OCI-LY7 (cell line): ENCODE data around the gene KCNG4. TPM values are rescaled to one million over a fixed set of nuclear protein-coding genes. Genes with fewer than 3 reads are reported as not detected.

ENCODE experiments used
- BruUV-seq: library from RNA; stranded (reverse); fragments of 400-500 nt; replicated peaks from 2 replicates; lab custom pipeline; 2021; lab: Mats Ljungman, UMichigan
- CTCF ChIA-PET: fragments of 300-600 bp; sonication (Branson Sonifier 250); formaldehyde crosslinking; loops from one replicate; lab custom pipeline; 2022; ENCODE audit warnings: antibody characterized with exemption; ENCODE audit not compliant: unreplicated experiment; lab: Charles Lee
- POLR2A ChIA-PET: fragments of 300-600 bp; sonication (Branson Sonifier 250); formaldehyde crosslinking; loops from one replicate; lab custom pipeline; 2022; ENCODE audit warnings: antibody characterized with exemption; lab: Charles Lee
- DNase-seq: peaks from one replicate; pipeline ENCODE4 v3.0.0-alpha.2; 2015; ENCODE audit warnings: low spot score
- H2AFZ ChIP-seq: fragments of 200-600 bp; sonication (generic), shearing (Covaris generic); 2 replicates; pipeline ENCODE4 v1.6.1; 2014; ENCODE audit warnings: mild to moderate bottlenecking, antibody characterized with exemption, low read length, moderate library complexity
- H3K27ac ChIP-seq: fragments of 200-600 bp; sonication (generic); 2 replicates; pipeline ENCODE4 v1.5.1; 2014; ENCODE audit warnings: mixed run types, low read depth, mild to moderate bottlenecking, moderate library complexity, low read length, inconsistent platforms; ENCODE audit not compliant: poor library complexity, severe bottlenecking
- H3K36me3 ChIP-seq: fragments of 200-600 bp; sonication (generic); 2 replicates; pipeline ENCODE4 v1.6.1; 2014; ENCODE audit warnings: mild to moderate bottlenecking, antibody characterized with exemption, low read length, moderate library complexity, mixed read lengths; ENCODE audit not compliant: insufficient read depth
- H3K4me1 ChIP-seq: fragments of 200-600 bp; sonication (generic); 2 replicates; pipeline ENCODE4 v1.5.1; 2014; ENCODE audit warnings: mild to moderate bottlenecking, low read length; ENCODE audit not compliant: insufficient read depth, poor library complexity, severe bottlenecking
- H3K4me2 ChIP-seq: fragments of 200-600 bp; sonication (generic); 2 replicates; pipeline ENCODE4 v1.6.1; 2014; ENCODE audit warnings: mild to moderate bottlenecking, low read length
- H3K4me3 ChIP-seq: fragments of 200-600 bp; sonication (generic); 2 replicates; pipeline ENCODE4 v1.5.1; 2014; ENCODE audit warnings: mild to moderate bottlenecking, low read depth, low read length; ENCODE audit not compliant: poor library complexity, severe bottlenecking
- H3K79me2 ChIP-seq: fragments of 200-600 bp; sonication (generic); 2 replicates; pipeline ENCODE4 v1.6.1; 2016; ENCODE audit warnings: low read depth, mild to moderate bottlenecking, low read length, moderate library complexity, mixed read lengths; ENCODE audit not compliant: insufficient read depth
- H3K9me2 ChIP-seq: fragments of 200-600 bp; sonication (generic); 2 replicates; pipeline ENCODE4 v1.6.1; 2016; ENCODE audit warnings: mild to moderate bottlenecking, low read length, mixed read lengths; ENCODE audit not compliant: insufficient read depth
- H3K9me3 ChIP-seq: fragments of 200-600 bp; sonication (generic); 2 replicates; pipeline ENCODE4 v1.6.1; 2014; ENCODE audit warnings: mild to moderate bottlenecking, mixed run types, low read length, mixed read lengths
- H4K20me1 ChIP-seq: fragments of 200-600 bp; sonication (generic); 2 replicates; pipeline ENCODE4 v1.6.1; 2014; ENCODE audit warnings: mild to moderate bottlenecking, antibody characterized with exemption, low read length, moderate library complexity, mixed read lengths; ENCODE audit not compliant: insufficient read depth
- EZH2phosphoT487 ChIP-seq: fragments of 200-600 bp; sonication (generic); IDR thresholded peaks from 2 replicates; pipeline ENCODE4 v1.6.1; 2018; ENCODE audit warnings: low read depth, borderline replicate concordance, mild to moderate bottlenecking, mixed run types, antibody characterized with exemption, low read length, moderate library complexity, mixed read lengths
- intact Hi-C: fragments of 100-400 bp; cut with micrococcal nuclease; formaldehyde crosslinking; loops from one replicate; pipeline ENCODE4 v1.10.0; 2022; ENCODE audit not compliant: unreplicated experiment
- total RNA-seq, 2 experiments: library from RNA; depleted of rRNA in 1 of 2; stranded (reverse); fragments of >200 nt in 1 of 2; shearing (Covaris generic) in 1 of 2; gene quantifications; 2 replicates each; pipeline ENCODE4 v1.2.3, GENCODE V29; 2014 to 2022
- TF ChIP-seq, protein P1 (sequence below): fragments of 200-600 bp; sonication (generic); conservative IDR thresholded peaks from 2 replicates; pipeline ENCODE4 v1.5.1; 2014; ENCODE audit warnings: mild to moderate bottlenecking, antibody characterized with exemption, low read length, moderate library complexity, mixed read lengths

Gene KCNG4
- total RNA-seq, 2 experiments from 2014 or later, result not detected

DNA sequence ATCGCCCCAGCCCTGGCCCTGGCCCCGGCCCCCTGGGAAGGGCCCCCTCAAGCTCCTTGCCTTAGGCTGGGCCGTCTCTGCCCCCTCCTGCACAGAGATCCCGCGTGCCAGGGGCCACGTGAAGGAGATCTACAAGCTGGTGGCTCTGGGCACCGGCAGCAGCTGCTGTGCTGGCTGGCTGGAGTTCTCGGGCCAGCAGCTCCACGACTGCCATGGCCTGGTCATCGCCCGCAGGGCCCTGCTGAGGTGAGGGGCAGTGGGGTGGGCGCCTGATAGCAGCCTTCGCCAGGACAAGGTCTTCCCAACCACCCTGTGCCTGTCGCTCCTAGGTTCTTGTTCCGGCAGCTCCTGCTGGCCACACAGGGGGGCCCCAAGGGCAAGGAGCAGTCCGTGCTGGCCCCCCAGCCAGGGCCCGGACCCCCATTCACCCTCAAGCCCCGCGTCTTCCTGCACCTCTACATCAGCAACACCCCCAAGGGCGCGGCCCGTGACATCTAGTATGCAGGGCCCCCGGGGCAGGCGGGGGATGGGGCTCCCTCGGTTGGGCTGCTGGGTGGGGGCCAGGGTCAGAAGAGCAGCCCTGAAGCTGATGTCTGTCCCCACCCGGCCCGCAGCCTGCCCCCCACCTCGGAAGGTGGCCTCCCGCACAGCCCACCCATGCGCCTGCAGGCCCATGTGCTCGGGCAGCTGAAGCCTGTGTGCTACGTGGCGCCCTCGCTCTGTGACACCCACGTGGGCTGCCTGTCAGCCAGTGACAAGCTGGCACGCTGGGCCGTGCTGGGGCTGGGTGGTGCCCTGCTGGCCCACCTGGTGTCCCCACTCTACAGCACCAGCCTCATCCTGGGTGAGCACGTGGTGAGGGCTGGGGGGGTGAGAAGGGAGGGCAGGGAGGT, 44.4 kb downstream of the KCNG4 start:
- no peak overlapping the region for H3K4me2 ChIP-seq
- no peaks in the 10 kb centered on the region for H3K4me1 ChIP-seq
- H4K20me1 ChIP-seq, result no peaks in the 10 kb centered on the region
- TF ChIP-seq, protein P1, sequence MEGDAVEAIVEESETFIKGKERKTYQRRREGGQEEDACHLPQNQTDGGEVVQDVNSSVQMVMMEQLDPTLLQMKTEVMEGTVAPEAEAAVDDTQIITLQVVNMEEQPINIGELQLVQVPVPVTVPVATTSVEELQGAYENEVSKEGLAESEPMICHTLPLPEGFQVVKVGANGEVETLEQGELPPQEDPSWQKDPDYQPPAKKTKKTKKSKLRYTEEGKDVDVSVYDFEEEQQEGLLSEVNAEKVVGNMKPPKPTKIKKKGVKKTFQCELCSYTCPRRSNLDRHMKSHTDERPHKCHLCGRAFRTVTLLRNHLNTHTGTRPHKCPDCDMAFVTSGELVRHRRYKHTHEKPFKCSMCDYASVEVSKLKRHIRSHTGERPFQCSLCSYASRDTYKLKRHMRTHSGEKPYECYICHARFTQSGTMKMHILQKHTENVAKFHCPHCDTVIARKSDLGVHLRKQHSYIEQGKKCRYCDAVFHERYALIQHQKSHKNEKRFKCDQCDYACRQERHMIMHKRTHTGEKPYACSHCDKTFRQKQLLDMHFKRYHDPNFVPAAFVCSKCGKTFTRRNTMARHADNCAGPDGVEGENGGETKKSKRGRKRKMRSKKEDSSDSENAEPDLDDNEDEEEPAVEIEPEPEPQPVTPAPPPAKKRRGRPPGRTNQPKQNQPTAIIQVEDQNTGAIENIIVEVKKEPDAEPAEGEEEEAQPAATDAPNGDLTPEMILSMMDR, result no peak
- no peak for TF ChIP-seq EZH2phosphoT487
- H3K9me2 ChIP-seq, result no peaks in the 10 kb centered on the region
- H3K9me3 ChIP-seq, result no peaks in the 10 kb centered on the region
- H3K27ac ChIP-seq, result no peak overlapping the region
- DNase-seq, result no peak
- ChIA-PET CTCF (no interaction called here), POLR2A (interaction anchor here (0.5 to 0.6 kb wide), 2 partner anchors 80 to 632 kb away, joined by 3 to 5 read pairs; no protein-coding TSS in a partner anchor)
- H2AFZ ChIP-seq, result no peak overlapping the region
- intact Hi-C loops, result no loop called here
- BruUV-seq, result no TSS peak
- no peak overlapping the region for H3K4me3 ChIP-seq
- no peaks in the 10 kb centered on the region for H3K36me3 ChIP-seq
- H3K79me2 ChIP-seq, result no peaks in the 10 kb centered on the region

DNA sequence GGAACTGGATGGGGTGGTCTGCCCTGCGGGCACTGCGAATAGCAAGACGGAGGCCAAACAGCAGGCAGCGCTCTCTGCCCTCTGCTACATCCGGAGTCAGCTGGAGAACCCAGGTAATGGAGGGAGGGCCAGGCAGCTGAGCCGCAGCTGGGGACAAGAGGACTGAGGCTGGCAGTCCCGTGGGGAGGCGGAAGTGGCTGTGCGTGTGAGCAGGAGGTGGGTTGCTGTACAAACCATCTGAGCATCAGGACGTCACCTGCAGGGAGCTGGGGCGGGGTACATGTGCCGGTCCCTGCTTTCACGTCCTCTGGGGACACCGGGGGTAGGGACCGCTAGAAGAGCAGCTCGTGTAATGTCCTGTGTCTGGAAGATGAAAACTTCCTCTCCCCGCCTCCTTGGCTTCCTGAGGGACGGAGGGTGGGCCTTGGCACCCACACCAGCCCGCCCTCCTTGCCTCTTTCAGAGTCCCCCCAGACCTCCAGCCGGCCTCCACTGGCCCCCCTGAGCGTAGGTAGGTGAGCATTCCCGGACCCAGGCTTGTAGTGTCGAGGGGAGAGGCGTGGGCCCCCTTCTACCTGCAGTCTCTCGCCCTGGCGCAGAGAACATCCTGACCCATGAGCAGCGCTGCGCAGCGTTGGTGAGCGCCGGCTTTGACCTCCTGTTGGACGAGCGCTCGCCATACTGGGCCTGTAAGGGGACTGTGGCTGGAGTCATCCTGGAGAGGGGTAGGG, 45.2 kb downstream of the KCNG4 start:
- no TSS peak for BruUV-seq
- CTCF ChIA-PET, result no interaction called here
- H3K27ac ChIP-seq, result no peak overlapping the region
- no peak for DNase-seq
- no peaks in the 10 kb centered on the region for H3K36me3 ChIP-seq
- no peaks in the 10 kb centered on the region for H3K4me1 ChIP-seq
- no peak overlapping the region for H2AFZ ChIP-seq
- no peaks in the 10 kb centered on the region for H4K20me1 ChIP-seq
- intact Hi-C loops, result no loop called here
- H3K9me3 ChIP-seq, result no peaks in the 10 kb centered on the region
- H3K9me2 ChIP-seq, result no peaks in the 10 kb centered on the region
- H3K4me3 ChIP-seq, result no peak overlapping the region
- TF ChIP-seq, protein P1, result no peak
- TF ChIP-seq EZH2phosphoT487, result no peak
- no peaks in the 10 kb centered on the region for H3K79me2 ChIP-seq
- POLR2A ChIA-PET, result interaction anchor here (0.6 kb wide), 1 partner anchor 633 kb away, joined by 5 read pairs; no protein-coding TSS in a partner anchor
- no peak overlapping the region; the same call in 1 of the 2 replicates for H3K4me2 ChIP-seq
